ENCODE measurements around the gene AP3B1.

The AP3B1 gene

DNA sequence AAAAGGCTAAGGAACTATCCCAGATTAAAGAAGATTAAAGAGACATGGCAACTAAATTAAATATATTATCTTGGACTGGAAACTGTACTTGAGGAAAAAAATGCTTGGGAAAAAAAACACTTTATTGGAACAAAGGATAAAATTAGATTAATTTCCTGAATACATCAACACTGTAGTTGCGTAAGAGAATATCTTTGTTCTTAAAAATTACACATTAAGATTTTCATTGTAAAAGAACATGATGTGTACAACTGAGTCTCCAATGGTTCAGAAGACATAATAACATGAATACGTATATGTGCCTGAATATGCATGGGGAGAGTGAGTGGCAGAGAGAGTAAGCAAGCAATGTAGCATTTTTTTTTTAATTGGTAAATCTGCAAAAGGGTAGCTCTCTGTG, 2.8 kb downstream of the AP3B1 start:
- no peak for DNase-seq (ENCODE audit: low spot score)

DNA sequence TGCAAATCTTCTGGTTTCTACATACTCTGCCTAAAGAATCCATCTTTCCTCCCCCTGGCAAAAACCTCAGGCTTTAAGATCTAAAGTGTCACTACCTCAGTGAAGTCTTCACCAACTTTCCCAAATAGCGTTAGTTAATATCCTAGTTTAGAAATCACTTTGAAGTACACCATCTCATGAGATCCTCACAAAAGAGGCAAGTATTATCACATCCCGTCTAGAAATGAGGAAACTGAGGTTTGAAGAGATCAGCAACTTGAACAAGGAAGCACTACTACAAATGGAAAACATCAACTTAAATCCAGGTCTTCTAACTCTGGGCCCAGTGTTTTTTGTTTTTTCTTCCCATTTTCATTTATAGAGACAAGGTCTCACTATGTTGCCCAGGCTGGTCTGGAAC, 4.6 kb downstream of the AP3B1 start:
- no peak for DNase-seq (ENCODE audit: low spot score)

DNA sequence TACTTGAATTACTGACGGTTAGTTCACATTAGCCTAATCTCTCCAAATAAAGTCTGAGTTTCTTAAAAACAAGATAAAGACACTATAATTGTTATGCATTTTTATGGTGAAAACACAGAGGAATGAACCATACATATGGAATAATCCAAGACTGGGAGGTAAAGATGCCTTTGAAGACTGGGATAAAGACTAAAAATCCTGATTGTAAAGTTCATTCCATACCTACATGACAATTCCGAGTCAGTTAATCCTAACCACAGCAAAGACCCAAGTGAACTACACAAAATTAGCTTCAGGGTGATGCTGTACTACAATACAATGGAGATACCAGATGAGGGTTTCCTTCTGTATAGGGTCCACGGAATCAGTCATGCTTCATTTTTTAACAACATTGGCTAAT, 6.3 kb downstream of the AP3B1 start:
- no peak for DNase-seq (ENCODE audit: low spot score)

DNA sequence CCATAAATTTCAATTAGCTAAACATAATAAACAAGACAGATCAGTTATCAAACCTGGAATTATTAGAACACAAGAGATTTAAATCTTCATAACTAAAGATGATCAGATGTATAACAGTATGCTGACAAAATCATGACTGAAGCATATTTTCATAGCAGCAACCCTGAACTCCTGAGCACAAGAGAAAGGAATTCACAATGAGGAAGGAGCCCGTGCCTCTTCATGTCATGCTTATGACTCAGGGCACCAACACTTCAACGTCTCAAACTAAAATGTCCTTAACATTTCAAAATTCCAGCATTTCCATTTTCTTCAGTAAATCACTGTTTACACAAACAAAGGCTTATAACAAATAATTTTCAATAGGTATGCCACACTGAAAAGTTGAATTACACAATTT, 6.7 kb downstream of the AP3B1 start:
- no peak for DNase-seq (ENCODE audit: low spot score)

DNA sequence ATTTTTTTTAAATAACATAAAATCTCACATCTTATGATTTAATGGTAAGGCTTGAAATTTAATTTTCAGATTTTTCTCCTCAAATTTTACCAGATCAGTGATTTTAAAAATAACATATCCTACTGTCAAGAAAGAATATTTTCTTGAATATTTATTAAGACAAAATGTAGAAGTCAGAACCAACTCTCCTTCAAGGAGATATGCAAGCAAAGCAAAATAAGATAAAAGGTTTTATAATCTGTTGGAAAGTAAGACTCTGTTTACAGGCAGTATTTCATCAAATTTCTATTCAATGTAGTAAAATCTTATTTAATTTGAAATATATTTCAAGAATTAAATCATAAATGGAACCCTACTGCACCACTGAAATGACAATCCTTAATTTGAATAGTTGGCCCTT, 7.3 kb downstream of the AP3B1 start:
- no peak for DNase-seq (ENCODE audit: low spot score)

DNA sequence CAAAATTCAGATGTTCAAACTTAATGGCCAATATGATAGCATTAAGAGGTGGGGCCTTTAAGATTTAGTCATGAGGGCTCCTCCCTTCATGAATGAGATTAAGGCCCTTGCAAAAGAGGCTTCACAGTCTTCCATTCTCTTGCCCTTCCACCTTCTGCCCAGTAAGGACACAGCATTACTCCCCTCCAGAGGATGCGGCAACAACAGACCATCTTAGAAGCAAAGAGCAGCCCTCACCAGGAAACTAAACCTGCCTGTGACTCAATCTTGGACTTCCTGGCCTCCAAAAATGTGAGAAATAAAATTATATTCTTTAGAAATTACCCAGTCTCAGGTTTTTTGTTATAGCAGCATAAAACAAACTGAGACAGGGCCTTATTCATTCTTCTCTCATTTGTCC, 8.2 kb downstream of the AP3B1 start:
- DNase-seq (ENCODE audit: low spot score), result no peak

DNA sequence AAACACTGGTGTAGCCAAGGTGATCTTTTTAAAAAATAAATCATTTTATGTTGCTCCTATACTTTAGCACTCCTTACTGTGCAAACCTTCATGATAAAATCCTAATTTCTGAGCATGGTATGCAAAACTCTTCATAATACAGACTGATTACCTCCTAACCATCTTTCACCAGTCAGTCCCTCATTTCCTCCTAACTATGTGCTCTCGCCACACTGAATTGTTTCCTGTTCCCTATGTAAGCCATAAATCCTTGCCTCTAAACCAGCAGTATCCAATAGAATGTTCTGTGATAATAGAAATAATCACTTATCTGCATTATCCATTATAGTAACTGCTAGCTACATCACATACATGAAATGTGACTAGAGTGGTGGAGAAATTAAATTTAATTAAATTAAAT, 10.7 kb downstream of the AP3B1 start:
- DNase-seq (ENCODE audit: low spot score), result no peak

DNA sequence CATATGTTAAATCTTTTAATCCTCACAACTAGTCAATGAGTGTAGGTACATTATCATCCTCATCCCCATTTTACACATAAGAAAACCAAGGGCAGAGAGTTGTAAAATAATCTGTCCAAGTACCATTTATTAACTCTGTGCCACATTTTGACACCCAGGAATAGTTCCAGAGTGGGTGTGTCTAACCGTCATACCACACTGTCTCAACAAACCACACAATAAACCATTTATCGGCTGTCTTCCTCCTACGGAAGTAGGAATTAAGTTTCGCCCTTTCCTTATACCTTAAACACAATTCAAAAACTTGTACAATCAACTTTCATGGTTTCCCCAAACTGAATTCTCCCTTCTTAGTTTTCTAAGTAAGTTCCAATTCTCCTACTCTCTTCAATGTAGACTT, 11.4 kb downstream of the AP3B1 start:
- no peak for DNase-seq (ENCODE audit: low spot score)

DNA sequence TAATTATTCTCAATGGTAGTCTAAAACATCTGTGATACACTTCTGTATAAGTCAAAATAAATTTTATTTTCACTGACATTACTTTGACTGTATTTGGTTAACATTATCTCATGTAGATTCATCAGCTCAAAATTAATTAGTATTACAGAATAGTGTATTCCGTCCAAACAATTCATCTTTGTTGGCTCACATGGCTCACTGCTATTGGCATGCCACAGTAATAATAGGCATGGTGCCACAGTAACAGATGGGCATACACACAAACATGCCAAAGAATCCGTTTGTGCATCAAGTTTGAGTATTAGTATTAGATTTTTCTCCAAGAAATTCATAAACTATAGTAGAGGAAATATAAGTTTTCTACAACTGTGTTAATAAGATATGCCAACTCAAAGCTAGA, 14.2 kb downstream of the AP3B1 start:
- no peak for DNase-seq (ENCODE audit: low spot score)

DNA sequence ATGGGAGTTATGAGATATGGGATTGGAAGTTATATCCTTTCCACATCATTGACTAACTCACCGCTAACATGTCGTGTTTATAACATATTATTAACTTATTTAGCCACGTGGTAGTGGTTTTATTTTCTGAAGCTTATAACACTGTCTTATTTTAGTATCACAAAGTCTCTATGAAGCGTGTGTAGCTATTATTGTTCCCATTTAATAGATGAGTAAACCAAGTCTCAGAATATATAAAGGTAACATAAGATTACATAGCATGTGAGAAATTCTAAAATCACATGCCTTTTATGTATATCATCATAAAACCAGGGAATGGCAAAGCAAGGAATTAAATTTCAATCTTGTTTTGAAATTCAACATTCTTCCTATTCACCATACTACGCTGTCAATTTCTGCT, 15.3 kb downstream of the AP3B1 start:
- DNase-seq (ENCODE audit: low spot score), result no peak

DNA sequence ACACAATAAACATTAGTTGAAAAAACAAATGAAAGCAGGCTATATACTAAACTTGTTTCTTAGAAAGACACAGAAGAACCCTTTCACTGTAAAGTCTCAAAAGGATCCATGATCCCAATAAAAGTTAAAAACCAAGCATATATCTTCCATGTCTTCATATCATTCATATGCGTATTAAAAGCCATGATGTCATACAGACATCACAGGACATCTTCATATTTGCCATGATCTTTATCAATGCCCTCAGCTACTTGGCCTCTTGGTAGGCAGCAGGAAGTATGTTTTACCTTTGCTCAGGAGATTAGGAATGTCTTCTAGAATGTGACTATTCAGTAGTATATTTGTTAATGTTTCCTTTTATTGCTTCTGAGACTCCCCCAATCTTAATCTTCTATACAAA, 16.8 kb downstream of the AP3B1 start:
- no peak for DNase-seq (ENCODE audit: low spot score)

DNA sequence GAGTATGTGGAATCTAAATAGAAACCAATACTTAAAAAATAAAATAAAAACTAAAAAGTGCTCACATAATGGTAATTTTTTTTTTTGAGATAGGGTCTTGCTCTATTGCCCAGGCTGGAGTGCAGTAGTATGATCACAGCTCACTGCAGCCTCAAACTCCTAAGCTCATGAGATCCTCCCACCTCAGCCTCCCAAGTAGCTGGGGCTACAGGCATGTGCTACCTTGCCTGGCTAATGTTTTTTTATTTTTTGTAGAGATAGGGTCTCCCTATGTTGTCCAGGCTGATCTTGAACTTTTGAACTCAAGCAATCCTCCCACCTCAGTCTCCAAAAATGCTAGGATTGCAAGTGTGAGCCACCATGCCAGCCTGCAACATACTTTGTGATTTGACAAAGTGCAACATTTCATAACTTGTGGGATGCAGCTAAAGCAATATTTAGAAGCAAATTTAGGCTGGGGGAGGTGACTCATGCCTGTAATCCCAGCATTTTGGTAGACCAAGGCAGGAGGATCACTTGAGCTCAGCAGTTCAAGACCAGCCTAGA, 18.4 kb downstream of the AP3B1 start:
- DNase-seq (ENCODE audit: low spot score), result no peak

DNA sequence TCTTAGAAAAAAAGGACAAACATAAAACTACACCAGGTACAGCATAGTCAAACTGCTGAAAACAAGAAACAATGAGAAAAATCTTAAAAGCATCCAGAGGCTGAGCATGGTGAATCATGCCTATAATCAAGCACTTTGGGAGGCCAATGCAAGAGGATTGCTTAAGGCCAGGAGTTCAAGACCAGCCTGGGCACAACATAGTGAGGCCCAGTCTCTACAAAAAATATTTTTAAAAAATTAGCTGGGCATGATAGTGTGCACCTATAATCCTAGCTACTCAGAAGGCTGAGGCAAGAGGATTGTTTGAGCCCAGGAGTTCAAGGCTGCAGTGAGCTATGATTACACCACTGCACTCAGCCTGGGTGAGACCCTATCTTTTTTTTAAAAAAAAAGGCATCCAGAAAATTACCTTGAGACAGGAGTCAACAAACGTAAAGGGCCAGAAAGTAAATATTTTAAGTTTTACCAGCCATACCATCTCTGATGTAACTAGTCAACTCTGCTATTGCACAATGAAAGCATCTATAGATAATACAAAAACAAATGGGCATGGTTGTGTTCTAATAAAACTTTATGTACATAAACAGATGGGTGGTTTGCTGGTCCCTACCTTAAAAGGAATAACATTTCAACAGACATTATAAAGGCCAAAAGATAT, 19.8 kb downstream of the AP3B1 start:
- DNase-seq (ENCODE audit: low spot score), result no peak

DNA sequence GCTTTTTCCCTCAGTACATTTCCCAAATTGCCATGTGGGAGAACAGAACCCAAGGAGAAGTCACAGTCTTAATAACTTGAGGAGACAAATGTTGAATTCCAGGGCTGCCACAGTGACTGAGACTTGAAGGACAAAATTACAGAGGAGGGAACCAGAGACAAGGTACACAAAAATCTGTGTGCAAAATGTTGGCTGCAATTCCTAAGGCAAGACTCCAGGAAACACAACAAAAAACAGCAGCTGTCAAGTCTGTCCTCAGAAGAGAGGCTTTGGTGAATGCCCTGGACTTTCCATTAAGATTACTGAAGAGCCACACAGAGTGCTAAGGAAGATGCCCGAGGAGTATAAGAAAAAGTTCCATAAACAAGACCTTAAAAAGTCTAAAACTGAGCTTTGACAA, 21.1 kb downstream of the AP3B1 start:
- DNase-seq (ENCODE audit: low spot score), result no peak

DNA sequence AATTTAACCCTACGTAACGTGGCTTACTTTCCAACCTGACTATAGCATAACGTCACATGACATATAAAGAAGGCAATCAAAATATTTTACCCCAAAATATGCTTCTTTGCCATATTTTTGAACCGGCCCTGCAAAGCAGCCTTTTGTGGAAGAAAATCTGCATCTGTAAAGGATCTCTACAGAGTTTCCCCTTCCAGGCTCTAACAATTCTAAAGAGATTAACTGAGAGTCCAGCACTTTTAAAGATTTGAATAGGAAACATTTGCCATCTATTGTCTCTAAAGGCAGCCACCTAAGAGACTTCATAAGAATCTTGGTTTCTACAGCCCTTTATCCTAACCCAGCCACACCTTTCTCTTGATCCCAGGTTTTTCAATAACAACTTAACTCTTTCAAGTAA, 22.7 kb downstream of the AP3B1 start:
- no peak for DNase-seq (ENCODE audit: low spot score)

DNA sequence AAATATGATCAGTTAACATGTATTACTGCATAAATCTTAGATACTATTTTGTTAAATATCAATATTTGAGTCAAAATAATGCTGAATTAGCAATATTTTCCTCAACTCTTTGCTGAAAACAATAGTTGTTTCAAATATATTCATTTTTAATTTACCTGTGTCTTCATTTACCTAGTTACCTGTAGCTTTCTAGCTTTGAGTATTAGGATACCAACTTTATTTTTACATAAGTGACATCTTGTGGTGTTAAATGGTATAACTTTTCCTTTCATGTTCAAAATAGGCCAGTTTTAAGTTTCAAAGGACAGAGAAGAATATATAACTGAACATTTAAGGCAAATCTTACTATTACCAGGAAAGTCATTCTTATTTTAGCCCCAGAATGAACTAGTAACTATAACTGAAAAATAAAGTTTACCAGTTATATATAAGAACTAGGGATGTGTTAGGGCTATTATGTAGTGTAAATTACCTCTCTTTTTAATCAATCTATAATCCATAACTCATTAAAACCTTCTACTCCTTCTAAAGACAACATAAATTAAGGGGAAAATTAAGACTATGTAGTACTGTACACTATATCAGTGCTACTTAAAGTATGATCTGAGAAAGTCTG, 25.3 kb downstream of the AP3B1 start:
- DNase-seq (ENCODE audit: low spot score), result no peak

DNA sequence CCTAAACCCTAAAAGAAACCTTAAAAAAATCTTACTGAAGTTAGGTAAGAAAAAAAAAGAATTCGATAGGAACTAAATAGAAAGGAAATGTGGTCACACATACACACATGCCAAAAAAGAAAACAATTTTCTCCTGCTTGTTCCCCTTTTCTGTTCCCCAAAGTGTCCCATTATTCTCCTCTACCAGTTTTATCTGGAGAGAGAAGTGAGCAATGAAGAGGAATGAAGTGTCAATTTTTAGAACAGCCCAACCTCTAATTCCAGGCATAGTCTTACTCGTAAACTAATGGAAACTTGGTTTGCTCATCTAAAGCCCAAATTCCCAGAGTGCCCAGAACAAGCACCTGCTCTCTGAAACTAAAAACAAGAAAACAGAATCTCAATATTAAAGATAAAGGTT, 26.1 kb downstream of the AP3B1 start:
- no peak for DNase-seq (ENCODE audit: low spot score)

DNA sequence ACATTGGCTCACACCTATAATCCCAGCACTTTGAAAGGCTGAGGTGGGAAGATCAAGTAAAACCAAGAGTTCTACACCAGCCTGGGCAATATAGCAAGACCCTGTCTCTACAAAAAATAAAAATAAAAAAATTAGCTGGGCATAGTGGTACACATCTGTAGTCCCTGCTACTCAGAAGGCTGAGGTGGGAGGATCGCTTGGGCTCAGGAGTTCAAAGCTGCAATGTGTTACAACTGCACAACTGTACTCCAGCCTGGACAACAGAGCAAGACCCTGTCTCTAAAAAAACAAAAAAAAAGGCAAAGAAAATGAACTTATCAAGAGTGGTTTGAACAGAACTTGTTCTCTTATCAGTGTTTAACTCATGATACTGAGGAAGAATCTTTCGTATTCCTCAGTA, 29.3 kb downstream of the AP3B1 start:
- DNase-seq (ENCODE audit: low spot score), result no peak

DNA sequence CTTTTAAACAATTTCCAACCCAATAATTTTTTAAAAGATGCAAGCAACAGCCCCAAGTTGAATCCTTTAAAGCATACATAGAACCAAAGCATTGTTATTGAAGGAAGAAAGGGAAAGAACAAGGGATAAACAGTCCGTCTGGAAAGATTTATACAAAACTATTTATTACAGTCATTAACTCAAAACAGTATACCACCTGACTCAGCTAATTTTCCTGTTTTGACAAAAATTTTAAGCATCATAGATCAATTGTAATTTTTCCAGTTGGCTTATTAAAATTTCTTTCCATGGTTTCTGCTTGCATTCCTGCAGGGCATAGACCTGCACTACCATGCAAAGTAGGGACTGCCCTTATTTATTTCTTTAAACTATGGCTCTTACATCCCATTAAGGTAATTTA, 29.9 kb downstream of the AP3B1 start:
- no peak for DNase-seq (ENCODE audit: low spot score)

DNA sequence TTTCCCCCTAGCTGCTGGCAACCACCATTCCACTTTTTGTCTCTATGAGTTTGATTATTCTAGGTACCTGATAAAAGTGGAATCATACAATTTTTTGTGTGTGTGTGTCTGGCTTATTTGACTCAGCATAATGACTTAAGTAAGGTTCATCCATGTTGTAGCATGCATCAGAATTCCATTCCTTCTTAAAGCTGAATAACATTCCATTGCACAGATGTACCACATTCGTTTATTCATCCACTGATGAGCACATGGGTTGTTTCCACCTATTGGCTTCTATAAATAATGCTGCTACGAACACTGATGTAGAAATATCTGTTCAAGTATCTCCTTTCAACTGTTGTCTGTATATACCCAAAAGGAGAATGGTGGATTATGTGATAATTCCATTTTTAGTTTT, 33.7 kb downstream of the AP3B1 start:
- DNase-seq (ENCODE audit: low spot score), result no peak

DNA sequence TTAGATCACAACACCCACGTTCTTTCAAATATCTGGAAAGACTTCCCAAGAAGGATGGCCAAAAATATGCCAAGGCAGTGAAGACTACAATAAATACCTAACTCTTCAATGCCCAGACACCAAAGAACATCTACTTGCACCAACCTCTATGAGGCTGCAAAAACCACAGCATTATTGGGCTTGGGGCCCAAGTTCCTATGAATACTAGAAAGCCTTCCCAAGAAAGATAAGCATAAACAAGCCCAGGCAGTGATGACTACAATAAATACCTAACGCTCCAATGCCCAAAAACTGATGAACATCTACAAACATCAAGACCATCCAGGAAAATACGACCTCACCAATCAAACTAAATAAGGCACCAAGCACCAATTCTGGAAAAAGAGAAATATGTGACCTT, 41.3 kb downstream of the AP3B1 start:
- no peak for DNase-seq (ENCODE audit: low spot score)

DNA sequence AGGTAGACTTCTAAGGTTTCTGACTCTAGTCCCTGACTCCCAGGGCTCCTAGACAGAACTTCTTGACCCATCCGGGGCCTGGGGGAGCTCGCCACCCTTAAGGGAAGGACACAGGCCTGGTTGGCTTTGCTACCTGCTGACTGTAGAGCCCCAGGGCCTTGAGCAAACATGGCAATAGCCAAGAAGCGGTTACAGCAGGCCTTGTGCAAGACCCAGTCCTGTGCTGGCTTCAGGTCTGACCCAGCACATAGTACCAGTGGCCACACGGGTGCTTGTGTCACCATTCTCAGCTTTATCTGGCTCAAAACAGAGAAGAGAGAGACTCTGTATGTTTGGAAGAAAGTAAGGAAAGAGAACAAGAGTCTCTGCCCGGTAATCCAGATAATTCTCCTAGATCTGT, 41.8 kb downstream of the AP3B1 start:
- no peak for DNase-seq (ENCODE audit: low spot score)

DNA sequence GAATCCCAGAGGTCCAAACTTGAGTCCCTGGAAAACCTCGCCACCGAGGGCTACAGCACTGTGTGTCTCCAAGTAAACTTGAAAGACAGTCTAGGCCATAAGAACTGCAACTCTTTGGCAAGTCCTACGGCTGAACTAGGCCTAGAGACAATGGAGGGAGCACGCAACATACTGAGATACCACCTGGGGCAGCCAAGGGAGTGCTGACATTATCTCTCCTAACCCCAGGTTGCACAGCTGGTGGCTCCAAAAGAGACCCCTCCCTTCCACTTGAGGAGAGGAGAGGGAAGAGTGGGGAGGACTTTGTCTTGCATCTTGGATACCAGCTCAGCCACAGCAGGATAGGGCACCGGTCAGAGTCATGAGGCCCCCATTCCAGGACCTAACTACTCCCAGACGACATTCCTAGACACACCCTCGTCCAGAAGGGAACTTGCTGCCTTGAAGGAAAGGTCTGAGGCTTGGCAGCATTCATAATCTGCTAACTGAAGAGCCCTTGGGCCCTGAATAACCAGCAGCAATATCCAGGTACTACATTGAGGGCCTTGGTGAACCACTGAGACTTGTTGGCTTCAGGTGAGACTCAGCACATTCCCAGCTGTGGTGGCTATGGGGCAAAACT, 42.7 kb downstream of the AP3B1 start:
- DNase-seq (ENCODE audit: low spot score), result no peak

DNA sequence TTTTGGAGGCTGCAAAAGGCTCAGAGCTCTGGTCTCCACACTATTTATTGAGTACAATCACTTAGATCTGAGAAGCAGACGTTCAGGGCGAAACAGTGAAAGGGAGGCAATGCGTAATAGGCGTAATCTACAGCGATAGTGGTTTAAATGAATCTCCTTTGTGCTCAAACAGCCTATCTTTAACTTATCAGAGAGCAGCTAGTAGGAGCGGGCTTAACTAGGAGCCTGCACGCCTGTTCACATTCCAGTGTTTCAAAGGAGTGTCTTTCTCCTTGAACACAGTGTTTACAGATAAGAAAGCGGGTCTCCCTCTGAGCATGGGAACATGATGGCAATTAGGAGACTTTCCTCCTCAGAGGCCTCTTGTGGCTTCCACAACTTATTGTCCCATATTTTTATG, 49.4 kb downstream of the AP3B1 start:
- DNase-seq (ENCODE audit: low spot score), result no peak

All from COLO829 (cell line).